Liver (tissue), 9 donors: ENCODE data around the gene SORBS2. TPM values are rescaled to one million over a fixed set of nuclear protein-coding genes. Genes with fewer than 3 reads are reported as not detected.

ENCODE experiments used
- DNase-seq: peaks from one replicate; pipeline ENCODE4 v3.0.0-alpha.2; 2017; ENCODE audit warnings: low spot score
- H3K27ac ChIP-seq, 2 donors: one replicate each; pipeline ENCODE4 v1.7.0; 2013; ENCODE audit warnings: inconsistent platforms in 2 of 2, low read length in 2 of 2, control low read depth in 1 of 2, low read depth in 1 of 2, mild to moderate bottlenecking in 1 of 2
- H3K27me3 ChIP-seq, 4 donors: one replicate each; pipeline versions ENCODE4 v1.6.1 to v1.7.0; 2013; ENCODE audit warnings: low read length in 3 of 4, inconsistent platforms in 1 of 4, mild to moderate bottlenecking in 1 of 4, moderate library complexity in 1 of 4; ENCODE audit not compliant: control insufficient read depth in 4 of 4, insufficient read depth in 4 of 4
- H3K36me3 ChIP-seq, 4 donors: one replicate each; pipeline versions ENCODE4 v1.6.1 to v1.7.0; 2013; ENCODE audit warnings: low read length in 3 of 4, mild to moderate bottlenecking in 3 of 4, low read depth in 1 of 4, moderate library complexity in 1 of 4; ENCODE audit not compliant: control insufficient read depth in 4 of 4, insufficient read depth in 3 of 4
- H3K4me1 ChIP-seq, 4 donors: one replicate each; pipeline versions ENCODE4 v1.6.1 to v1.7.0; 2013; ENCODE audit warnings: low read length in 3 of 4, mild to moderate bottlenecking in 3 of 4, moderate library complexity in 1 of 4; ENCODE audit not compliant: control insufficient read depth in 4 of 4, insufficient read depth in 4 of 4
- H3K4me3 ChIP-seq, 3 donors: one replicate each; pipeline versions ENCODE4 v1.6.1 to v1.7.0; 2013; ENCODE audit warnings: low read length in 3 of 3, control low read depth in 1 of 3, low read depth in 1 of 3, mild to moderate bottlenecking in 1 of 3
- H3K9ac ChIP-seq, 2 donors: one replicate each; pipeline ENCODE4 v1.7.0; 2013; ENCODE audit warnings: low read length in 2 of 2, mild to moderate bottlenecking in 2 of 2, moderate library complexity in 2 of 2, control low read depth in 1 of 2, low read depth in 1 of 2
- H3K9me3 ChIP-seq, 4 donors: one replicate each; pipeline versions ENCODE4 v1.6.1 to v1.7.0; 2013; ENCODE audit warnings: low read length in 3 of 4; ENCODE audit not compliant: control insufficient read depth in 4 of 4
- EGR1 ChIP-seq, 2 donors: IDR thresholded peaks; 2 replicates each; pipeline ENCODE4 v1.6.1; 2016 to 2018; ENCODE audit warnings: antibody characterized with exemption in 2 of 2, low read depth in 2 of 2
- FOXA1 ChIP-seq: IDR thresholded peaks from 2 replicates; pipeline ENCODE4 v1.6.1; 2016; ENCODE audit warnings: antibody characterized with exemption
- FOXA2 ChIP-seq: IDR thresholded peaks from 2 replicates; pipeline ENCODE4 v1.6.1; 2016; ENCODE audit warnings: antibody characterized with exemption
- GABPA ChIP-seq, 2 donors: IDR thresholded peaks in 1 of 2; conservative IDR thresholded peaks in 1 of 2; 2 replicates each; pipeline ENCODE4 v1.6.1; 2016; ENCODE audit warnings: antibody characterized with exemption in 2 of 2, mild to moderate bottlenecking in 1 of 2, moderate library complexity in 1 of 2
- HNF4A ChIP-seq, 2 donors: conservative IDR thresholded peaks; 2 replicates each; pipeline ENCODE4 v1.6.1; 2016; ENCODE audit warnings: antibody characterized with exemption in 2 of 2, mild to moderate bottlenecking in 2 of 2
- HNF4G ChIP-seq: IDR thresholded peaks from 2 replicates; pipeline ENCODE4 v1.6.1; 2016; ENCODE audit warnings: antibody characterized with exemption
- JUND ChIP-seq, 2 donors: IDR thresholded peaks; 2 replicates each; pipeline ENCODE4 v1.6.1; 2016; ENCODE audit warnings: antibody characterized with exemption in 2 of 2
- MAX ChIP-seq: IDR thresholded peaks from 2 replicates; pipeline ENCODE4 v1.6.1; 2016; ENCODE audit warnings: antibody characterized with exemption
- NR2F2 ChIP-seq: IDR thresholded peaks from 2 replicates; pipeline ENCODE4 v1.6.1; 2016; ENCODE audit warnings: antibody characterized with exemption
- RAD21 ChIP-seq, 2 donors: IDR thresholded peaks; 2 replicates each; pipeline ENCODE4 v1.6.1; 2016; ENCODE audit warnings: antibody characterized with exemption in 2 of 2, mild to moderate bottlenecking in 2 of 2
- REST ChIP-seq: IDR thresholded peaks from 2 replicates; pipeline ENCODE4 v1.6.1; 2016; ENCODE audit warnings: antibody characterized with exemption, mild to moderate bottlenecking
- RXRA ChIP-seq, 2 donors: IDR thresholded peaks; 2 replicates each; pipeline ENCODE4 v1.6.1; 2017 to 2018; ENCODE audit warnings: antibody characterized with exemption in 2 of 2, mild to moderate bottlenecking in 1 of 2
- SP1 ChIP-seq: IDR thresholded peaks from 2 replicates; pipeline ENCODE4 v1.6.1; 2018; ENCODE audit warnings: antibody characterized with exemption, mild to moderate bottlenecking
- TAF1 ChIP-seq: conservative IDR thresholded peaks from 2 replicates; pipeline ENCODE4 v1.6.1; 2016; ENCODE audit warnings: antibody characterized with exemption, mild to moderate bottlenecking
- YY1 ChIP-seq: IDR thresholded peaks from 2 replicates; pipeline ENCODE4 v1.6.1; 2016; ENCODE audit warnings: antibody characterized with exemption, mild to moderate bottlenecking
- WGBS: extraction: QIAGEN DNeasy Blood & Tissue Kit; methylation state at CpG from one replicate; pipeline ENCODE4 v1.1.7; 2013; 5-methylcytosine and 5-hydroxymethylcytosine counted together
- polyA plus RNA-seq, 2 donors: library from polyadenylated mRNA; stranded (reverse) in 1 of 2; unstranded in 1 of 2; fragments of 200-250 nt in 1 of 2; fragments of >200 nt in 1 of 2; fragmentation: Nextera tagmentation in 1 of 2; extraction: Ambion mirVana in 1 of 2; gene quantifications; one replicate each; pipeline versions ENCODE4 v1.2.1 to v1.2.3, GENCODE V29; 2013 to 2015
- total RNA-seq, 2 donors: library from RNA; depleted of rRNA; stranded (reverse); fragments of >200 nt; gene quantifications; one replicate each; pipeline ENCODE4 v1.2.3, GENCODE V29; 2014
- TF ChIP-seq, protein P1 (sequence below): IDR thresholded peaks from 2 replicates; pipeline ENCODE4 v1.6.1; 2016; ENCODE audit warnings: antibody characterized with exemption
- TF ChIP-seq, protein P2 (sequence below): fragments of 150-350 bp; IDR thresholded peaks from 2 replicates; pipeline ENCODE4 v1.5.1; 2017; ENCODE audit warnings: improper control_type of control experiment, low read depth, low read length; ENCODE audit not compliant: missing input control
- TF ChIP-seq, protein P3 (sequence below): IDR thresholded peaks from 2 replicates; pipeline ENCODE4 v1.6.1; 2016; ENCODE audit warnings: antibody characterized with exemption
- donor health status: healthy.
- donor health status: healthy.
- donor health status: healthy.
- donor health status: healthy.
- donor health status: healthy.

The SORBS2 gene
- total and polyA plus RNA-seq, 4 donors: 23.3 to 136 (median 59.6) TPM

DNA sequence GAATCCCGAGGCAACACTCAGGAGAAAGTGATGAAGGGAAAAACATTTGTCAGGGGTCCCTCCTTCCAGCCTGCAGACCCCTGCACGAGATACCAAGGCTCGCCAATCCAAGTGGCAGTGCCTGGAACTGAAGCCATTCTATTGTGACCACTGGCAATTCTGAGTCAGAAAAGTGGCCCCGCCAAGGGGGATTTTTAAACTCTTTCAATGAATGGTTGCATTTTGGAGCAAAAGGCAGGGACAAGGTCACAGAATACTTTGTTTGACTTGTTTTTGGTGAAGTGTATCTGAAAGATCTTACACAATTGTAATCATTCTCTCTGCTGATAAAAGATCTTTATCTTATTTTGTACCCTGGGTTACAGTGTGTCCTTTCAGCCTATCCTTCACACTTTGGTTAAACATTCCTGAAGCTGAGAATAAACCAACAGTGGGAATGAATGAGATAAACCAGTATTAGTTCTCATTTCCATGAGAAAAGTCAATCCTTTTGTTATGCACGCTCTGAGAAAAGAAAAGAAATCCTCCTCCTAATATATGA lies 160.8 kb downstream of the SORBS2 start:
- Histone ChIP-seq H3K4me1 (peaks cover 0 to 5% (median 0%) of the 10 kb centered on the region in 4 donors), H3K27me3 (no peaks in the 10 kb centered on the region), H3K9me3 (no peaks in the 10 kb centered on the region), H3K4me3 (no peak overlapping the region), H3K36me3 (peaks cover 3 to 64% (median 43%) of the 10 kb centered on the region in 4 donors), H3K9ac (no peak overlapping the region), H3K27ac (no peak overlapping the region)
- TF ChIP-seq, protein P1, sequence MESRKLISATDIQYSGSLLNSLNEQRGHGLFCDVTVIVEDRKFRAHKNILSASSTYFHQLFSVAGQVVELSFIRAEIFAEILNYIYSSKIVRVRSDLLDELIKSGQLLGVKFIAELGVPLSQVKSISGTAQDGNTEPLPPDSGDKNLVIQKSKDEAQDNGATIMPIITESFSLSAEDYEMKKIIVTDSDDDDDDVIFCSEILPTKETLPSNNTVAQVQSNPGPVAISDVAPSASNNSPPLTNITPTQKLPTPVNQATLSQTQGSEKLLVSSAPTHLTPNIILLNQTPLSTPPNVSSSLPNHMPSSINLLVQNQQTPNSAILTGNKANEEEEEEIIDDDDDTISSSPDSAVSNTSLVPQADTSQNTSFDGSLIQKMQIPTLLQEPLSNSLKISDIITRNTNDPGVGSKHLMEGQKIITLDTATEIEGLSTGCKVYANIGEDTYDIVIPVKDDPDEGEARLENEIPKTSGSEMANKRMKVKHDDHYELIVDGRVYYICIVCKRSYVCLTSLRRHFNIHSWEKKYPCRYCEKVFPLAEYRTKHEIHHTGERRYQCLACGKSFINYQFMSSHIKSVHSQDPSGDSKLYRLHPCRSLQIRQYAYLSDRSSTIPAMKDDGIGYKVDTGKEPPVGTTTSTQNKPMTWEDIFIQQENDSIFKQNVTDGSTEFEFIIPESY: no peak
- TF ChIP-seq FOXA1 (no peak), JUND (IDR thresholded peaks at IDR 0.05) (peak in 1 of 2 donors; percentile 55), SP1 (no peak), NR2F2 (no peak), HNF4G (no peak), RXRA (IDR thresholded peaks at IDR 0.05) (peak in 1 of 2 donors; percentile 81), GABPA (IDR thresholded peaks at IDR 0.05 in 1 of 2, conservative IDR thresholded peaks at IDR 0.05 in 1 of 2) (no peak), REST (no peak), HNF4A (conservative IDR thresholded peaks at IDR 0.05) (peak in 1 of 2 donors; percentile 69), MAX (no peak), EGR1 (IDR thresholded peaks at IDR 0.05; ENCODE audit: low read depth in 2 of 2) (no peak), YY1 (peak; percentile 21), FOXA2 (no peak), TAF1 (no peak), RAD21 (IDR thresholded peaks at IDR 0.05) (peak; percentile 15 to 38)
- TF ChIP-seq, protein P2, sequence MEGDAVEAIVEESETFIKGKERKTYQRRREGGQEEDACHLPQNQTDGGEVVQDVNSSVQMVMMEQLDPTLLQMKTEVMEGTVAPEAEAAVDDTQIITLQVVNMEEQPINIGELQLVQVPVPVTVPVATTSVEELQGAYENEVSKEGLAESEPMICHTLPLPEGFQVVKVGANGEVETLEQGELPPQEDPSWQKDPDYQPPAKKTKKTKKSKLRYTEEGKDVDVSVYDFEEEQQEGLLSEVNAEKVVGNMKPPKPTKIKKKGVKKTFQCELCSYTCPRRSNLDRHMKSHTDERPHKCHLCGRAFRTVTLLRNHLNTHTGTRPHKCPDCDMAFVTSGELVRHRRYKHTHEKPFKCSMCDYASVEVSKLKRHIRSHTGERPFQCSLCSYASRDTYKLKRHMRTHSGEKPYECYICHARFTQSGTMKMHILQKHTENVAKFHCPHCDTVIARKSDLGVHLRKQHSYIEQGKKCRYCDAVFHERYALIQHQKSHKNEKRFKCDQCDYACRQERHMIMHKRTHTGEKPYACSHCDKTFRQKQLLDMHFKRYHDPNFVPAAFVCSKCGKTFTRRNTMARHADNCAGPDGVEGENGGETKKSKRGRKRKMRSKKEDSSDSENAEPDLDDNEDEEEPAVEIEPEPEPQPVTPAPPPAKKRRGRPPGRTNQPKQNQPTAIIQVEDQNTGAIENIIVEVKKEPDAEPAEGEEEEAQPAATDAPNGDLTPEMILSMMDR: peak; percentile 9
- TF ChIP-seq, protein P3, sequence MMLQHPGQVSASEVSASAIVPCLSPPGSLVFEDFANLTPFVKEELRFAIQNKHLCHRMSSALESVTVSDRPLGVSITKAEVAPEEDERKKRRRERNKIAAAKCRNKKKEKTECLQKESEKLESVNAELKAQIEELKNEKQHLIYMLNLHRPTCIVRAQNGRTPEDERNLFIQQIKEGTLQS: no peak
- DNase-seq: no peak
- 63% methylated on average over 5 of the region's 5 CpGs for WGBS
